GM18499 (cell line): ENCODE results near the gene ADRB1.

Experiments used
- ATAC-seq: cut with Tn5 transposase; IDR thresholded peaks from one replicate; pipeline ENCODE4 v1.9.1; 2021; ENCODE audit warnings: moderate number of reproducible peaks; ENCODE audit not compliant: insufficient read depth, unreplicated experiment

ADRB1 gene

DNA sequence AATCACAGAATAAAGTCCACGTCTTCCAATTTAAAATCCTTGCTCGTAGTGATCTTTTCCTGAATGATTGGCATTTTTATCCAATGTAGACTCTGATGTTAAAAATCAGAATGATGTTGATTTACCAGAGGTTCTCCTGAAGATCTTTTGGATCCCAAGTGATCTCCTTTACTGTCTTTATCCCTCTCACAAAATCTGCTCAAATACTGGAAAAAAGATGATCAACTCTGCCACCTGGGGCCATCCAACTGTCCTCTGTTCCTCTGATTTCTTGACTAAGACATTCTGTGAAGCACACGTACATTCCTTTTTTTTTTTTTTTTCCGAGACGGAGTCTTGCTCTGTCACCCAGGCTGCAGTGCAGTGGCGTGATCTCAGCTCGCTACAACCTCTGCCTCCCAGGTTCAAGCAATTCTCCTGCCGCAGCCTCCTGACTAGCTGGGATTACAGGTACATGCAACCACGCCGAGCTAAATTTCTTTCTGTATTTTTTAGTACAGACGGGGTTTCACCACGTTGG, 18.0 kb upstream of the ADRB1 start:
- ATAC-seq: no peak

DNA sequence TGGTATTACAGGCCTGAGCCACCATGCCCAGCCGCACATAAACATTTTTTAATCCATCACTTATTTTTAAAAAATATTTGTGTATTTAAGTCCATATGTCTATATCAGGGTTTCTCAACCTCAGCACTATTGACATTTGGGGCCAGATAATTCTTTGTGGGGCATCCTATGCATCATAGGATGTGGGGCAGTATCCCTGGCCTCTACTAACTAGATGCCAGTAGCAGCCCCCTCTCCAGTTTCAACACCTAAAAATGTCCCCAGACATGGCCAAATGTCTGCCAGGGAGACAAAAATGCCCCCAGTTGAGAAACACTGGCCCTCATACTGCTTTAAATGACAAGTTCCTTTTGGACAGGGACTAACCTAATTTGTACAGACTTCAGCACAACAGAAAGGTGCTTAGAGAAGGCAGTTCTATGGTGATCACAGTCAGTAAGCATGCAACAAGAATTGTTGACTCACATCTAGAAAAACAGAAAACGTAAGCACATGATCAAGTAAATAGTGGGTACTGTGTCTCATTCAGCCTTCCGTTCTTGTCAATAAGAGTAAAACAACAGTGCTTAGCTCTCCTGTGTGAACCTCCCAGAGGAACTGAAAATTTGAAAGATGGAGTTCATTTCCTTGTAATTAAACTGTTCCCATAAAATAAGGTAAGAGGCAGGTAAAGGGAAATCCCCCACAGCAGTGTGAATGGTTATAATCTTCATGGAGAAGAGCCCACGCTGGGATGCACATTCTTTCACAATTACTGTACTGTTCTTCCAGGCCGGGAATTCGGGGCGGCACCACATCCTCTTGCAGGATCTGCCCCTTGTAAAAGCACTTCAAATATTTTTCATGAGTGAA, 17.3 kb upstream of the ADRB1 start:
- ATAC-seq: no peak

- no peak for ATAC-seq
These were observed 16.6 kb upstream of the ADRB1 start for GRCh38 chr10:114027041-114027394.

GRCh38 chr10:114027951-114028350, 15.7 kb upstream of the ADRB1 start:
- no peak for ATAC-seq

DNA sequence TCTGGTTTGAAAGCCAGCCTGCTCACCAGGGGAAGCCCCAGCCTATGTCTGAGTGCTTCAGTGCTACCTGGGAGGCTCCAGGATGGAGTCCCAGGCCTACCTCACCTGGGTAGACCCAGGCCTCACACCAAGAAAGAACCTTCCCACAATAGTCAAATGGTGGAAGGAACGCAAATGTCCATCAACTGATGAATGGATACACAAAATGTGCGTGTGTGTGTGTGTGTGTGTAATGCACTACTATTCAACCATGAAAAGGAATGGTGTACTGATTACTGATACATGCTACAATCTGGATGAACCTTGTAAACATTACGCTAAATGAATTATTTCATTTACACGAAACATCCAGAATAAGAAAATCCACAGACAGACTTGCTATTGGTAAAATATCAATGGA, 15.2 kb upstream of the ADRB1 start:
- ATAC-seq: no peak

- no peak for ATAC-seq
These were observed 14.0 kb upstream of the ADRB1 start for GRCh38 chr10:114029655-114030054.

- ATAC-seq: no peak
These were observed 13.5 kb upstream of the ADRB1 start for GRCh38 chr10:114030140-114030539.

DNA sequence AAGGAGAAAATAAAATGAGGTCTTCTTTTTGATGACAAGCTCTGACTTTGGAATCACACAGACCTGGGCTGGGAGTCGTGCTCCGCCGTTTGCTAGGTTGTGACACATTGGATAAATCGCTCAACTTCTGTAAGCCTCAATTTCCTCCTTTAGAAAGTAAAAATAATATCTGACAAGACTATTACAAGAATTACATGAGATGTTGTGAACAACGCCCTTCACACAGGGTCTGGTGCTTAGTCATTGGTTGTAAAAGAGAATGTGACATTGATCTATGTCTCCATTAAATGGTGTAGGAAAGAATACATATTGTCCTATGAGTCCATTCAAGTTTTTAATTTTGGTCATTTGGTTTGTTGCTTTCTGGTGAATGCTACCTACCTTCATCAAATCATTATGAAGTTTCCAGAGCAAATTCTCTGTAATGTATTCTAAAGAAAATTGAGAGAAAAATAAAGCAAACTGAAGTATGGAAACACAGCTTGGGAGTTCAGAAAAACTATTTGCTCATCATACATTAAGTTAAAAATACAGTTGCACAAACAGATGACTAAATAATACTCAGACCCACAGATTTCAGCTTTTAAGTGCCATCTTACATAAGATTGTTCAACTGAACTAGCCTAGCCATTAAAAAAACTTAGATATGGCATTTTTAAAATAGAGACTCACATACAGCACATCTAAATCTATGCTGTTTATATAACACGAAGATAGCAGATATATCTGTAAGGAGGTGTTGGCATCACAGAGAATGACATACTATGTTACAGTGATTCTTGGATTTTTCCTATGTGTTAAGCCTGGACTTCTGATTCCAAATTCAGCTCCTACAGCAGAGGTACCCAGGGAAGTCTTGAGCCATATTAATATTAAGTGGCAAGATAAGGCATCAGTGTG, 12.3 kb upstream of the ADRB1 start:
- ATAC-seq: no peak

DNA sequence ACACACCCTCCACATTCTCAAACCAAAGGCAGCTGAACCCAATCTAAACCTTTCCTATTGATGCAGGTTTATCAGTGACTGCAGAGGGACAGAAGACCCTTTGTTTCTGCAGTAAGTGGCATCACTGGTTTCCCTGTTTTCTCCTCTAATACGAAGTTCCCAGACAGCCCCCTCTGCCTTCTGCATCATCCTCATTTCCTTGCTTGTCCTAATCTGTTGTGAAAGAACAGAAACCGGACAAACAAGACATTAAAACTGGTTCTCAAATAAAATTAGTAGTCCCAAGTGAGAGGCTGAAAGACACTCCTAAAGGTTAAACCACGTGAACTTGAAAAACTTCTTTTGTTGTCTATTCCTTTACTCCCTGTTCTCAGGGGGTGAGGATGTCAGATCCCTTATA, 10.1 kb upstream of the ADRB1 start:
- ATAC-seq: no peak

- ATAC-seq: no peak
These were observed 8.6 kb upstream of the ADRB1 start for GRCh38 chr10:114034923-114035645.

DNA sequence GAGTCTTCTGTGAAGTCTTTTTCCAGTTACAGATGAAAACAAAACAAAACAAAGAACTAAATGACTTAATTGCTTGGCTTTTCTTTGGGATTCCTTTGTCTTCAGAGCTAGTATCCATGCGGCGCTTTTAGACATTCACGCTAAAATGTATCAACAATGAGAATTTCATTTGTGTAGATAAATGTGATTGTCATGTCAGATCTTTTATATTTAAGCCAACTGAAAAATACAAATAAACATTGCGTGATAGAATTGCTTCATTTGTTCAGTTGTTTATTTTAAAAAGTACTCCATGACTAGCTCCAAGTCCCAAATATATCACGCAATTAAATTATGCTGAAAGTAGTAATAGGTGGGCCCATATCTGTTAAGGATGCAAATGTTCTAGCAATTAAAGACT, 7.9 kb upstream of the ADRB1 start:
- ATAC-seq: no peak

- no peak for ATAC-seq
These were observed 4.8 kb upstream of the ADRB1 start for GRCh38 chr10:114038819-114039218.

DNA sequence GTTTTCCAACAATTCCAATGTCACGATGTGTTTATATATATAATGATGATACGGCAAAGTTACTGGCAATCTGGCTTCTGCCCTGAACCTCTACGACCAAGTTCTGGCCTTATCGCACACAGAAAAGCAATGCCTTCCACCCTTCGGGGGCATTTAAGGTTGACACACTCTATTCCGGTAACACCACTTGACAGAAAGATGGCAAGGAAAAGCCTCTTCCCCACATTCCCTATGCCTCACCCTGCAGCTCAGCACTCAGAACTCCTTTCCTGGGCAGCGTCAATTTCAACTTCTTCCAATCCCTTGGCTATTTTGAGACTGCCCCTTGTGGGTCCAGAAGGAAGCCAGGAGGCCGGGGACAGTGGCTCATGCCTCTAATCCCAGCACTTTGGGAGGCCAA, 2.5 kb upstream of the ADRB1 start:
- ATAC-seq: no peak

DNA sequence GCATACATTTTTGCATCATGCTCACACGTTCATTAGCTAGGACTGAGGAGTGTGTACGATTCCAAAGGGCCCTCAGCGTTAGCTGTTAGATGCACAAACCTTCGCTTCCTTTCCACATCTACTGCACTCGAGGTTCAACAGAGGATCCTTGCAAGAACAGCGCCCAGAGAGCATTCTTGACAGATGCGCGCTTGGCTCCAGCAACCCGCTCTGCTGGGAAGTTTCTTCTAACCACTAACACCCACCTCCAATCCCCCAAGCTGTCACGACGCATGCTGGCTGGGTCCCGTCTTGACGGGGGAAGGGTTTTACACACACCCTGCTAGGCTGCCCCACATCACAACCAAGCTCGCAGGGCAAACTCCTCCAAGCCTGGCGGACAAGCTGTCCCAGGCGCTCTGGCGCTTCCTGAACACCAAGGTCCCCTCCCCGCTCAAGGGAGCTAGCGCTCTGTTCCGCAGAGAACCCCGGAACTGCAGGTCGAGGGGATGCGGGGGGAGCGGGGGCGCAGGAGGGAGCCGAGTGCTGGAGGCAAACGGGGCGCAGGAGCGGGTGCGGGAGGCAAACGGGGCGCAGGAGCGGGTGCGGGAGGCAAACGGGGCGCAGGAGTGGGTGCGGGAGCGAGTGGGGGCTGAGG, 653 bp upstream of the ADRB1 start:
- no peak for ATAC-seq

DNA sequence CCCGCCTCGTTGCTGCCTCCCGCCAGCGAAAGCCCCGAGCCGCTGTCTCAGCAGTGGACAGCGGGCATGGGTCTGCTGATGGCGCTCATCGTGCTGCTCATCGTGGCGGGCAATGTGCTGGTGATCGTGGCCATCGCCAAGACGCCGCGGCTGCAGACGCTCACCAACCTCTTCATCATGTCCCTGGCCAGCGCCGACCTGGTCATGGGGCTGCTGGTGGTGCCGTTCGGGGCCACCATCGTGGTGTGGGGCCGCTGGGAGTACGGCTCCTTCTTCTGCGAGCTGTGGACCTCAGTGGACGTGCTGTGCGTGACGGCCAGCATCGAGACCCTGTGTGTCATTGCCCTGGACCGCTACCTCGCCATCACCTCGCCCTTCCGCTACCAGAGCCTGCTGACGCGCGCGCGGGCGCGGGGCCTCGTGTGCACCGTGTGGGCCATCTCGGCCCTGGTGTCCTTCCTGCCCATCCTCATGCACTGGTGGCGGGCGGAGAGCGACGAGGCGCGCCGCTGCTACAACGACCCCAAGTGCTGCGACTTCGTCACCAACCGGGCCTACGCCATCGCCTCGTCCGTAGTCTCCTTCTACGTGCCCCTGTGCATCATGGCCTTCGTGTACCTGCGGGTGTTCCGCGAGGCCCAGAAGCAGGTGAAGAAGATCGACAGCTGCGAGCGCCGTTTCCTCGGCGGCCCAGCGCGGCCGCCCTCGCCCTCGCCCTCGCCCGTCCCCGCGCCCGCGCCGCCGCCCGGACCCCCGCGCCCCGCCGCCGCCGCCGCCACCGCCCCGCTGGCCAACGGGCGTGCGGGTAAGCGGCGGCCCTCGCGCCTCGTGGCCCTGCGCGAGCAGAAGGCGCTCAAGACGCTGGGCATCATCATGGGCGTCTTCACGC, 825 bp downstream of the ADRB1 start:
- no peak for ATAC-seq

- ATAC-seq: no peak
These were observed 1.7 kb downstream of the ADRB1 start for GRCh38 chr10:114045136-114046086.

DNA sequence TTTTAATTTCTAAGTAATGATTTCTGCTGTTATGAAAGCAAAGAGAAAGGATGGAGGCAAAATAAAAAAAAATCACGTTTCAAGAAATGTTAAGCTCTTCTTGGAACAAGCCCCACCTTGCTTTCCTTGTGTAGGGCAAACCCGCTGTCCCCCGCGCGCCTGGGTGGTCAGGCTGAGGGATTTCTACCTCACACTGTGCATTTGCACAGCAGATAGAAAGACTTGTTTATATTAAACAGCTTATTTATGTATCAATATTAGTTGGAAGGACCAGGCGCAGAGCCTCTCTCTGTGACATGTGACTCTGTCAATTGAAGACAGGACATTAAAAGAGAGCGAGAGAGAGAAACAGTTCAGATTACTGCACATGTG, 2.4 kb downstream of the ADRB1 start:
- no peak for ATAC-seq

DNA sequence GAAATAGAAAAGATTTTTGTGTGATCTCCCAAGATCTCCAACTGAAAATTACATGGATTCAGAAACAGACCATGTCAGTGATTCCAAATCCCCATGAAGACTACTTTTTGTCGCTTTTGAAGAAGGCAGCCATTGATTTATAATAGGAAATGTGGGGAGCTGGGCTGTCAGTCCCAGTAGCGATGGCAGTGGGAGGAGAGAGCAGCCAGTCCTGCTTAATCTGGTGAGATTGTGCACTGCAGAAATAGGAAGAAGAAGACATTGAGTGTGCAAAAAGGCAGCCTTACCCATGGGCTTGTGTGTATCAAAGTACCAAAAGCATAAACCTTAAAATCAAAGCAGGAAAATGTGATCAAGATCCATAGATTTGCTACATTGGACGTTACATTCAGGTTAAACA, 4.8 kb downstream of the ADRB1 start:
- ATAC-seq: no peak
